Measurements from ENCODE around the gene SHCBP1. TPM values are rescaled to one million over a fixed set of nuclear protein-coding genes. Genes with fewer than 3 reads are reported as not detected.

SHCBP1 gene
- total RNA-seq, 4 donors from 2014 or later: 0.13 to 1.3 TPM; not detected in 2

DNA sequence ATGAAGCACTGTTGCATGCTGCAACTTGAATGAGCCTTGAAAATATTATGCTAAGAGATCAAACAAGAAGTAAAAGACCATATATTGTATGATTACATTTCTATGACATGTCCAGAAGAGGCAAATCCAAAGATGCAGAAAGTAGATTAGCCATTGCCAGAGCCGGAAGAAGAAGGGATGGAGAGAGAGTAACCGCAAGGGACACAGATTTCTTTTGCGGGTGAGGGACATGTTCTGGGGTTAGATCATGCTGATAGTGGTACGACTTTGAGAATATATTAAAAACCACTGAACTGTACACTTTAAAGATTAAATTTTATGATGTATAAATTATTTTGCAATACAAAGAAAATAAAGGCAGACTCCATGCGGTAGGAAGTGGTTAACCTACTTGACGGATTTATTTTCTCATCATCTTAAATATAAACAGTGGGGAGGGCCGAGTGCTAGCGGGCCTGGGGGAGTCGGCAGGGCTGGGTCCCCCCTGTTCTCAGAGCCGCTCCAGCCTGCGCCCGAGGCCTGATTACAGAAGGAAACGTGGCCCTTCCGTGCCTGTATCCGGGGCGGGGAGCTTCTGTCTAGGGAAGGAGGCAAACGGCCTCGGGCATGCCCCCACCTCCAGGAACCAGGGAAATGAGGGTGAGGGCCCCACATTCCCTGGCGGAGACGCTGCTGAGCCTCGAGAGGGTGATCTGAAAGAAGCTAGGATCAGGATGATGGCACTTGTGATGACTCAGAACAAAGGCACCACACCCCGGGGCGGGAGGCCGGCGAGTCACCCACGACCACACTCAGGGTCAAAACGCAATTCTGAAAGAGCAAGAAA, 48.0 kb downstream of the SHCBP1 start:
- in situ Hi-C loops (cut with MboI; ENCODE audit: low sequenced_read_pairs in 4 of 4) (no loop called here), intact Hi-C loops (cut with DNase I; ENCODE audit: low total_unique reads) (no loop called here)
- no peak for TF ChIP-seq POLR2A (IDR thresholded peaks at IDR 0.05)
- TF ChIP-seq, protein P1, sequence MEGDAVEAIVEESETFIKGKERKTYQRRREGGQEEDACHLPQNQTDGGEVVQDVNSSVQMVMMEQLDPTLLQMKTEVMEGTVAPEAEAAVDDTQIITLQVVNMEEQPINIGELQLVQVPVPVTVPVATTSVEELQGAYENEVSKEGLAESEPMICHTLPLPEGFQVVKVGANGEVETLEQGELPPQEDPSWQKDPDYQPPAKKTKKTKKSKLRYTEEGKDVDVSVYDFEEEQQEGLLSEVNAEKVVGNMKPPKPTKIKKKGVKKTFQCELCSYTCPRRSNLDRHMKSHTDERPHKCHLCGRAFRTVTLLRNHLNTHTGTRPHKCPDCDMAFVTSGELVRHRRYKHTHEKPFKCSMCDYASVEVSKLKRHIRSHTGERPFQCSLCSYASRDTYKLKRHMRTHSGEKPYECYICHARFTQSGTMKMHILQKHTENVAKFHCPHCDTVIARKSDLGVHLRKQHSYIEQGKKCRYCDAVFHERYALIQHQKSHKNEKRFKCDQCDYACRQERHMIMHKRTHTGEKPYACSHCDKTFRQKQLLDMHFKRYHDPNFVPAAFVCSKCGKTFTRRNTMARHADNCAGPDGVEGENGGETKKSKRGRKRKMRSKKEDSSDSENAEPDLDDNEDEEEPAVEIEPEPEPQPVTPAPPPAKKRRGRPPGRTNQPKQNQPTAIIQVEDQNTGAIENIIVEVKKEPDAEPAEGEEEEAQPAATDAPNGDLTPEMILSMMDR (IDR thresholded peaks at IDR 0.05 in 4 of 5, conservative IDR thresholded peaks at IDR 0.05 in 1 of 5): no peak
- no peak overlapping the region for H3K4me3 ChIP-seq
- H3K9me3 ChIP-seq: no peaks in the 10 kb centered on the region
- DNase-seq (no peak), ATAC-seq (no peak)
- H3K27ac ChIP-seq: no peak overlapping the region
- no peaks in the 10 kb centered on the region for H3K27me3 ChIP-seq
- H3K4me1 ChIP-seq: no peaks in the 10 kb centered on the region
- no peaks in the 10 kb centered on the region for H3K36me3 ChIP-seq

- Histone ChIP-seq H3K27ac (no peak overlapping the region), H3K27me3 (no peaks in the 10 kb centered on the region), H3K4me1 (no peaks in the 10 kb centered on the region), H3K9me3 (no peaks in the 10 kb centered on the region), H3K36me3 (no peaks in the 10 kb centered on the region), H3K4me3 (no peak overlapping the region)
- ATAC-seq (no peak), DNase-seq (no peak)
- in situ Hi-C loops (cut with MboI; ENCODE audit: low sequenced_read_pairs in 4 of 4) (no loop called here), intact Hi-C loops (cut with DNase I; ENCODE audit: low total_unique reads) (no loop called here)
- TF ChIP-seq, protein P1 (IDR thresholded peaks at IDR 0.05 in 4 of 5, conservative IDR thresholded peaks at IDR 0.05 in 1 of 5): no peak
- no peak for TF ChIP-seq POLR2A (IDR thresholded peaks at IDR 0.05)
Measured at GRCh38 chr16:46569231-46569735, 51.9 kb downstream of the SHCBP1 start.

- H3K9me3 ChIP-seq: no peaks in the 10 kb centered on the region
- no peak overlapping the region for H3K27ac ChIP-seq
- in situ Hi-C loops (cut with MboI; ENCODE audit: low sequenced_read_pairs in 4 of 4) (no loop called here), intact Hi-C loops (cut with DNase I; ENCODE audit: low total_unique reads) (no loop called here)
- TF ChIP-seq, protein P1 (IDR thresholded peaks at IDR 0.05 in 4 of 5, conservative IDR thresholded peaks at IDR 0.05 in 1 of 5): no peak
- no peak for TF ChIP-seq POLR2A (IDR thresholded peaks at IDR 0.05)
- no peaks in the 10 kb centered on the region for H3K36me3 ChIP-seq
- ATAC-seq: no peak
- H3K4me3 ChIP-seq: no peak overlapping the region
- no peaks in the 10 kb centered on the region for H3K4me1 ChIP-seq
- H3K27me3 ChIP-seq: no peaks in the 10 kb centered on the region
- no peak for DNase-seq
Measured at GRCh38 chr16:46568472-46569230, 52.5 kb downstream of the SHCBP1 start.

GRCh38 chr16:46562979-46563378, 58.2 kb downstream of the SHCBP1 start:
- Histone ChIP-seq H3K4me3 (no peak overlapping the region), H3K27me3 (no peaks in the 10 kb centered on the region), H3K4me1 (no peaks in the 10 kb centered on the region), H3K27ac (no peak overlapping the region), H3K9me3 (no peaks in the 10 kb centered on the region), H3K36me3 (no peaks in the 10 kb centered on the region)
- intact Hi-C loops (cut with DNase I; ENCODE audit: low total_unique reads): no loop called here
- DNase-seq: no peak
- ATAC-seq: no peak
- TF ChIP-seq, protein P1 (IDR thresholded peaks at IDR 0.05 in 4 of 5, conservative IDR thresholded peaks at IDR 0.05 in 1 of 5): no peak
- TF ChIP-seq POLR2A (IDR thresholded peaks at IDR 0.05): no peak
- in situ Hi-C loops (cut with MboI; ENCODE audit: low sequenced_read_pairs in 4 of 4): no loop called here
